ENCODE data around the gene SEH1L. TPM values are rescaled to one million over a fixed set of nuclear protein-coding genes. Genes with fewer than 3 reads are reported as not detected.

The SEH1L gene
- total RNA-seq, 4 donors from 2014 or later: 39.3 to 45.4 (median 42.8) TPM

- WGBS: 72% methylated on average over 4 of the region's 4 CpGs
- peaks cover 24% of the 10 kb centered on the region for H3K27me3 ChIP-seq
- no peak for DNase-seq (ENCODE audit: low spot score in 2 of 2)
- TF ChIP-seq EP300 (IDR thresholded peaks at IDR 0.05) (no peak), POLR2A (IDR thresholded peaks at IDR 0.05) (no peak), POLR2AphosphoS5 (IDR thresholded peaks at IDR 0.05) (no peak)
- TF ChIP-seq, protein P1, sequence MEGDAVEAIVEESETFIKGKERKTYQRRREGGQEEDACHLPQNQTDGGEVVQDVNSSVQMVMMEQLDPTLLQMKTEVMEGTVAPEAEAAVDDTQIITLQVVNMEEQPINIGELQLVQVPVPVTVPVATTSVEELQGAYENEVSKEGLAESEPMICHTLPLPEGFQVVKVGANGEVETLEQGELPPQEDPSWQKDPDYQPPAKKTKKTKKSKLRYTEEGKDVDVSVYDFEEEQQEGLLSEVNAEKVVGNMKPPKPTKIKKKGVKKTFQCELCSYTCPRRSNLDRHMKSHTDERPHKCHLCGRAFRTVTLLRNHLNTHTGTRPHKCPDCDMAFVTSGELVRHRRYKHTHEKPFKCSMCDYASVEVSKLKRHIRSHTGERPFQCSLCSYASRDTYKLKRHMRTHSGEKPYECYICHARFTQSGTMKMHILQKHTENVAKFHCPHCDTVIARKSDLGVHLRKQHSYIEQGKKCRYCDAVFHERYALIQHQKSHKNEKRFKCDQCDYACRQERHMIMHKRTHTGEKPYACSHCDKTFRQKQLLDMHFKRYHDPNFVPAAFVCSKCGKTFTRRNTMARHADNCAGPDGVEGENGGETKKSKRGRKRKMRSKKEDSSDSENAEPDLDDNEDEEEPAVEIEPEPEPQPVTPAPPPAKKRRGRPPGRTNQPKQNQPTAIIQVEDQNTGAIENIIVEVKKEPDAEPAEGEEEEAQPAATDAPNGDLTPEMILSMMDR (IDR thresholded peaks at IDR 0.05): no peak
- peaks cover 8% of the 10 kb centered on the region for H3K4me1 ChIP-seq
- H3K36me3 ChIP-seq: no peaks in the 10 kb centered on the region
- no peaks in the 10 kb centered on the region for H3K9me3 ChIP-seq
- H3K4me3 ChIP-seq: no peak overlapping the region
- H3K27ac ChIP-seq: no peak overlapping the region
Observed at GRCh38 chr18:12908706-12909105, 39.1 kb upstream of the SEH1L start.

DNA sequence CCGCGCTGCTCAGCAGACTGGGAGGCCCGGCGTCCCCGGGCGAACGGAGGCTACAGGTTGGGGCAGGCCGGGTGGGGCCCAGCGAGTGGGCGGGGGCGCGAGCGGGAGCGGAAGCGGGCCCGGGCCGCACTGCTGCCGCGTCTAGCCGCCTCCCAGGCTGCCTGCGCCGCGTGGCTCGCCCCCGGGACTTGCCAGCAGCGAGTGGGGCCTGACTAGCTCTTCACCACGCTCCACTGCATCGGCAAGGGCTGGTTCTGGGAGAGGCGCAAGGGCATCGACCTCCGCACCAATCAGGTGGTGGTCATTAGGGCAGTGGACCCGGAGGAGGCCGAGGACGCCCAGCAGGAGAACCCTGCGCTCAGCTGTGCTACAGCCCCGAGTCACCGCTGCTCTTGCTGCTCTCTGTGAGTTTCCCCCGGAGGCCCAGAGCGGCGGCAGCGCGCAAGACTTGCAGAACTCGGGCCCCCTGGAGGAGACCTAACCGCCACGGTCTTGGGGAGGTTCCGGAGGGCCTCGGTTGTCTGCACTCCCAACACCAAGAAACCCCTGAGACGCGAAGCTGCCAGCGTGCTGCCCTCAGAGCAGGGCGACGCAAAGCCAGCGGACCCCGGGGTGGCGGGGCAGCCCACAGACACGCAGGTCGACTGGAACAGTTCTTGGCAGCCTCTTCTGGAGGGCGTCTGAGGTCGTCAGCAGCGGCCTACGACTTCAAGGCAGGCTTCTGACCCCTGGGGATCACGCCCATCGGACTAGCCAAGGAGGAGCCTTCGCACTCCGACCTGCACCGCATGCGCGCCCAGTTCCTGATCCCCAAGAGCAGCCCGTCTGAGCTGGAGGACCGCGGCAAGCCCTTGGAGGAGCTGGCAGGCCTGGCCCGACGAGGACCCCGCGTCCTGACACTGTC lies 36.5 kb upstream of the SEH1L start:
- H3K4me1 ChIP-seq: peaks cover 8% of the 10 kb centered on the region
- no peaks in the 10 kb centered on the region for H3K36me3 ChIP-seq
- no peak overlapping the region for H3K27ac ChIP-seq
- TF ChIP-seq POLR2A (IDR thresholded peaks at IDR 0.05) (no peak), EP300 (IDR thresholded peaks at IDR 0.05) (no peak), POLR2AphosphoS5 (IDR thresholded peaks at IDR 0.05) (no peak)
- TF ChIP-seq, protein P1 (IDR thresholded peaks at IDR 0.05): no peak
- no peak for DNase-seq (ENCODE audit: low spot score in 2 of 2)
- peaks cover 24% of the 10 kb centered on the region for H3K27me3 ChIP-seq
- H3K9me3 ChIP-seq: no peaks in the 10 kb centered on the region
- H3K4me3 ChIP-seq: peak overlapping the region; percentile 43
- 16% methylated on average over 50 of the region's 75 CpGs for WGBS

GRCh38 chr18:12911929-12912703 lies 35.7 kb upstream of the SEH1L start:
- H3K9me3 ChIP-seq: no peaks in the 10 kb centered on the region
- no peak for DNase-seq (ENCODE audit: low spot score in 2 of 2)
- 69% methylated on average over 43 of the region's 75 CpGs for WGBS
- peak overlapping the region; percentile 43 for H3K4me3 ChIP-seq
- no peaks in the 10 kb centered on the region for H3K36me3 ChIP-seq
- H3K4me1 ChIP-seq: peaks cover 8% of the 10 kb centered on the region
- H3K27ac ChIP-seq: no peak overlapping the region
- TF ChIP-seq EP300 (IDR thresholded peaks at IDR 0.05) (no peak), POLR2A (IDR thresholded peaks at IDR 0.05) (no peak), POLR2AphosphoS5 (IDR thresholded peaks at IDR 0.05) (no peak)
- TF ChIP-seq, protein P1 (IDR thresholded peaks at IDR 0.05): no peak
- H3K27me3 ChIP-seq: peaks cover 19% of the 10 kb centered on the region

- H3K27ac ChIP-seq: no peak overlapping the region
- no peak for TF ChIP-seq POLR2AphosphoS5 (IDR thresholded peaks at IDR 0.05)
- TF ChIP-seq, protein P1 (IDR thresholded peaks at IDR 0.05): no peak
- TF ChIP-seq POLR2A (IDR thresholded peaks at IDR 0.05): no peak
- TF ChIP-seq EP300 (IDR thresholded peaks at IDR 0.05): no peak
- H3K27me3 ChIP-seq: no peaks in the 10 kb centered on the region
- WGBS: 73% methylated on average over 7 of the region's 7 CpGs
- H3K4me1 ChIP-seq: no peaks in the 10 kb centered on the region
- no peak overlapping the region for H3K4me3 ChIP-seq
- no peaks in the 10 kb centered on the region for H3K9me3 ChIP-seq
- no peaks in the 10 kb centered on the region for H3K36me3 ChIP-seq
- DNase-seq (ENCODE audit: low spot score in 2 of 2): no peak
Observed at GRCh38 chr18:12921178-12921577, 26.6 kb upstream of the SEH1L start.

GRCh38 chr18:12922266-12922665 lies 25.5 kb upstream of the SEH1L start:
- H3K9me3 ChIP-seq: no peaks in the 10 kb centered on the region
- H3K4me1 ChIP-seq: no peaks in the 10 kb centered on the region
- TF ChIP-seq POLR2A (IDR thresholded peaks at IDR 0.05) (no peak), POLR2AphosphoS5 (IDR thresholded peaks at IDR 0.05) (no peak), EP300 (IDR thresholded peaks at IDR 0.05) (no peak)
- TF ChIP-seq, protein P1 (IDR thresholded peaks at IDR 0.05): no peak
- H3K36me3 ChIP-seq: no peaks in the 10 kb centered on the region
- H3K4me3 ChIP-seq: no peak overlapping the region
- no peak for DNase-seq (ENCODE audit: low spot score in 2 of 2)
- no peak overlapping the region for H3K27ac ChIP-seq
- 85% methylated on average over 1 of the region's 1 CpG for WGBS
- no peaks in the 10 kb centered on the region for H3K27me3 ChIP-seq
